Aorta (tissue), 5 donors: ENCODE measurements around the gene PLB1. TPM values are rescaled to one million over a fixed set of nuclear protein-coding genes. Genes with fewer than 3 reads are reported as not detected.
A peak's percentile ranks its signal among the peaks of the same experiment; 100 is the strongest.

Source experiments
- ATAC-seq: fragments of 200-7000 bp; cut with Tn5 transposase; one replicate; pipeline ENCODE4 v1.9.1; 2022; ENCODE audit warnings: moderate library complexity; ENCODE audit not compliant: low FRiP score
- DNase-seq, 2 donors: peaks; one replicate each; pipeline ENCODE4 v3.0.0-alpha.2; 2020
- H3K27ac ChIP-seq, 2 donors: one replicate each; pipeline ENCODE4 v1.5.1; 2013; ENCODE audit warnings: low read length in 2 of 2, mild to moderate bottlenecking in 2 of 2, moderate library complexity in 2 of 2, control low read depth in 1 of 2, inconsistent platforms in 1 of 2, low read depth in 1 of 2
- H3K27me3 ChIP-seq, 2 donors: one replicate each; pipeline ENCODE4 v1.6.1; 2013; ENCODE audit warnings: control low read depth in 1 of 2, low read length in 1 of 2, mild to moderate bottlenecking in 1 of 2, moderate library complexity in 1 of 2; ENCODE audit not compliant: insufficient read depth in 2 of 2, control insufficient read depth in 1 of 2
- H3K36me3 ChIP-seq, 2 donors: one replicate each; pipeline ENCODE4 v1.6.1; 2013; ENCODE audit warnings: control low read depth in 1 of 2, low read length in 1 of 2, mild to moderate bottlenecking in 1 of 2; ENCODE audit not compliant: insufficient read depth in 2 of 2, control insufficient read depth in 1 of 2
- H3K4me1 ChIP-seq, 2 donors: one replicate each; pipeline ENCODE4 v1.6.1; 2013; ENCODE audit warnings: low read length in 2 of 2, control low read depth in 1 of 2, mild to moderate bottlenecking in 1 of 2, moderate library complexity in 1 of 2; ENCODE audit not compliant: insufficient read depth in 2 of 2, control insufficient read depth in 1 of 2
- H3K4me3 ChIP-seq, 2 donors: one replicate each; pipeline ENCODE4 v1.5.1; 2013; ENCODE audit warnings: low read length in 2 of 2, control low read depth in 1 of 2, mild to moderate bottlenecking in 1 of 2
- H3K9me3 ChIP-seq: one replicate; pipeline ENCODE4 v1.6.1; 2013; ENCODE audit warnings: mild to moderate bottlenecking, low read length; ENCODE audit not compliant: control insufficient read depth
- WGBS, 2 donors: extraction: QIAGEN DNeasy Blood & Tissue Kit; methylation state at CpG; one replicate each; pipeline ENCODE4 v1.1.7; 2013; 5-methylcytosine and 5-hydroxymethylcytosine counted together
- intact Hi-C, 2 donors: fragments of 100-400 bp; cut with DNase I; formaldehyde crosslinking; loops; one replicate each; pipeline versions ENCODE4 v1.14.2 to v1.15.0; 2022
- polyA plus RNA-seq, 2 donors: library from polyadenylated mRNA; stranded (reverse); fragments of 200-250 nt; gene quantifications; one replicate each; pipeline ENCODE4 v1.2.3, GENCODE V29; 2013
- total RNA-seq, 2 donors: library from RNA; stranded (reverse); fragmentation: NEBNext Ultra II Directional; extraction: Animal tissue kit (Norgen Biotek cat#: 25700); gene quantifications; one replicate each; pipeline ENCODE4 v1.2.1, GENCODE V29; 2021
- donor health status: healthy with polysubstance abuse.
- donor health status: Bipolar disorder and iron deficiency.
- donor health status: DM: no; HTN: no; CAD: no.
- donor health status: DM: no; HTN: no; CAD: no.
- donor health status: DM: yes; HTN: yes; CAD: no.

PLB1 gene
- total and polyA plus RNA-seq, 4 donors, result 4.9 to 16.3 (median 7.1) TPM

- no peaks in the 10 kb centered on the region for H3K9me3 ChIP-seq
- H3K4me1 ChIP-seq, result no peaks in the 10 kb centered on the region
- WGBS, 2 donors, result 86 to 90% methylated on average over 6 of the region's 6 CpGs
- ATAC-seq, result no peak
- DNase-seq, result no peak
- no peak overlapping the region for H3K4me3 ChIP-seq
- intact Hi-C loops, result no loop called here
- no peaks in the 10 kb centered on the region for H3K27me3 ChIP-seq
- no peak overlapping the region for H3K27ac ChIP-seq
- H3K36me3 ChIP-seq, result no peaks in the 10 kb centered on the region
Observed at GRCh38 chr2:28557389-28558131, 61.7 kb downstream of the PLB1 start.

- Histone ChIP-seq H3K4me3 (no peak overlapping the region), H3K27me3 (no peaks in the 10 kb centered on the region), H3K27ac (no peak overlapping the region), H3K4me1 (no peaks in the 10 kb centered on the region), H3K9me3 (no peaks in the 10 kb centered on the region), H3K36me3 (no peaks in the 10 kb centered on the region)
- intact Hi-C loops, result no loop called here
- no peak for DNase-seq
- ATAC-seq, result no peak
- WGBS, 2 donors, result 88 to 96% methylated on average over 5 of the region's 5 CpGs
Observed at GRCh38 chr2:28558158-28558820, 62.4 kb downstream of the PLB1 start.

- WGBS, 2 donors, result 74 to 78% methylated on average over 4 of the region's 4 CpGs
- no peaks in the 10 kb centered on the region for H3K4me1 ChIP-seq
- ATAC-seq (no peak), DNase-seq (no peak)
- H3K27me3 ChIP-seq, result no peaks in the 10 kb centered on the region
- H3K27ac ChIP-seq, result no peak overlapping the region
- no peak overlapping the region for H3K4me3 ChIP-seq
- H3K9me3 ChIP-seq, result no peaks in the 10 kb centered on the region
- intact Hi-C loops, result no loop called here
- H3K36me3 ChIP-seq, result no peaks in the 10 kb centered on the region
Observed at GRCh38 chr2:28558918-28559317, 63.1 kb downstream of the PLB1 start.

DNA sequence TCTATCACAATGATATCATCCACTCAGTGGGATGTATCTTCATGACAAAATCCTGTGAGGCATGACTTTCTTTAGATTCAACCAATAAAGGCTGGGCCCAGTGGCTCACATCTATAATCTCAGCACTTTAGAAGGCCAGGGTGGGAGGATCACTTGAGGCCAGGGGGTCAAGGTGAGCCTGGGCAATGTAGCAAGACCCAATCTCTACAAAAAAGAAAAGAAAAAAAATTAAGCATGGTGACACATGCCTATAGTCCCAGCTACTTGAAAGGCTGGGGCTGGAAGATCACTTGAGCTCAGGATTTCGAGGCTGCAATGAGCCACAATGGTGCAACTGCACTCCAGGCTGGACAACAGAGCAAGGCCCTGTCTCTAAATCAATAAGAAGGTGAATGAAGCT lies 68.0 kb downstream of the PLB1 start:
- Histone ChIP-seq H3K4me3 (no peak overlapping the region), H3K27me3 (no peaks in the 10 kb centered on the region), H3K9me3 (no peaks in the 10 kb centered on the region), H3K27ac (no peak overlapping the region), H3K4me1 (no peaks in the 10 kb centered on the region), H3K36me3 (no peaks in the 10 kb centered on the region)
- ATAC-seq (no peak), DNase-seq (no peak)
- intact Hi-C loops, result no loop called here
- 94 to 95% methylated on average over 1 of the region's 1 CpG for WGBS, 2 donors

DNA sequence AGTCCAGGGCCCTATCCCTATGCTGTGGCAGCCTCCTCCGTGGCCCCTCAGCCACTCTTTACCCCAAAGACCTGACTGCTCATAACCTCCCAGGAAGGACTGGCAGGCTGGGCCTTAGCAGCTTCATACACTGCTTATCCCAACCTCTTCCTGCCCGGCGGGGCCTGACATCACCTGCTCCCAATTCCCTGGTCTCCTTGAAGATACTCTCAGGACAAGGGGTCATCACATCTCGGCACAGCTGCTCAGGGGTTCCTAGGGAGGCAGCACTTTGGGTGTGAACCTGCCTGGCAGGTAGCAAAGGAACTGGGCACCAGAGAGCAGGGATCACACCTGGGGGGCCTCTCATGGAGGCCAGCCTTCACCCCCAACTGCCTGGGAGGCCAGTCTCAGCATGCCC lies 68.5 kb downstream of the PLB1 start:
- intact Hi-C loops, result no loop called here
- H3K27ac ChIP-seq, result no peak overlapping the region
- no peaks in the 10 kb centered on the region for H3K27me3 ChIP-seq
- no peak for ATAC-seq
- no peak overlapping the region for H3K4me3 ChIP-seq
- no peaks in the 10 kb centered on the region for H3K4me1 ChIP-seq
- no peak for DNase-seq
- H3K9me3 ChIP-seq, result no peaks in the 10 kb centered on the region
- no peaks in the 10 kb centered on the region for H3K36me3 ChIP-seq
- WGBS, 2 donors, result 96 to 97% methylated on average over 4 of the region's 4 CpGs

DNA sequence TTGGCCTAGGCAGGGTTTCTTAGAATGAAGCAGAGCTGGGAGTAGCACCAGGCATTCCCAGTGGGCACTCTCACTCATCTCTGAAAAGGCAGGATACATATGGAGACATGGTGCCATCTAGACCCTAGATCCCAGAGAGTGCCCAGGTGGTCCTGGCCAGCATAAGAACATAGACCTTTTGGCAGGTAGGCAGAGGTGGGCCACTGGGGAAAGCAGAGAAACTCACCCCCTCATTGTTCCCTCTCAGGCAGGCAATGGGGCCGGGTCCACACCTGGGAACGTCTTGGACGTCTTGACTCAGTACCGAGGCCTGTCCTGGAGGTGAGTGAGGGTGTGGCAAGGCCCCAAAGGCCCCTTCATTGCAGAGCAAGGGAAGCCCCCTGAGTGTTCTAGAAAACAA lies 69.2 kb downstream of the PLB1 start:
- no peak for ATAC-seq
- WGBS, 2 donors, result 90 to 94% methylated on average over 4 of the region's 4 CpGs

DNA sequence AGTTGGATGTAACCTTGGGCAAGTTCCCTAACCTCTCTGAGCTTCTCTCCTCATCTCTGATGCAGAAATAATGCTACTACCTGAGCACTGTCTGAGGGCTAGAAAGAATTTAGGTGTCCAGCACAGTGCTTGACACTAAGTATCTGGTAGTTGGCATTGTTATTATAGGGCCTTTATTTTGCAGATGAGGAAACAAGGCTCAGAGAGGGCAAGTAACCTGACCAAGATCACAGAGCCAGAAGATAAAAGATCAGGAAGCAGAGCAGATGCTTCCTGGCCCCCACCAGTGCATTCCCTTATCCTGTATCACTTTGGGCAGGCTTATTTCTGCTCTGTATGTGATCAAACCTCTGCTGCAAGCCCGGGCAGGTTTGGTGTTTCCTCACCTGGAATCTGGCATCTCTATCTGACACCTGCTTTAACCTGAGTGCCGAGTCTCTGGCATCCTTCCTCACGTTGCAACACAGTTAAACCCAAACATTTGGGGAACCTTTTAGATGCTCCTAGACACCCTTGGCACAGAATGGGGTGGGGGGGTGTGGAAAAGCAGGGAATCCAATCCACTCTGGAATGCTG lies 69.9 kb downstream of the PLB1 start:
- H3K27ac ChIP-seq, result peak overlapping the region in 1 of 2 donors; percentile 18
- no peak overlapping the region for H3K4me3 ChIP-seq
- DNase-seq (no peak), ATAC-seq (no peak)
- H3K27me3 ChIP-seq, result no peaks in the 10 kb centered on the region
- intact Hi-C loops, result loop anchor here (2.0 to 5.0 kb wide), 2 partner anchors 189 to 191 kb away; no protein-coding TSS in a partner anchor
- H3K36me3 ChIP-seq, result no peaks in the 10 kb centered on the region
- H3K4me1 ChIP-seq, result no peaks in the 10 kb centered on the region
- H3K9me3 ChIP-seq, result no peaks in the 10 kb centered on the region
- WGBS, 2 donors, result 59 to 61% methylated on average over 3 of the region's 3 CpGs

More for the DNA sequence above, 69.2 kb downstream of the PLB1 start:
- Histone ChIP-seq H3K4me3 (no peak overlapping the region), H3K36me3 (no peaks in the 10 kb centered on the region), H3K9me3 (no peaks in the 10 kb centered on the region), H3K4me1 (no peaks in the 10 kb centered on the region), H3K27me3 (no peaks in the 10 kb centered on the region), H3K27ac (no peak overlapping the region)
- no peak for DNase-seq
- intact Hi-C loops, result loop anchor here in 1 of 2 donors (5.0 kb wide), 1 partner anchor 192 kb away; no protein-coding TSS in a partner anchor

DNA sequence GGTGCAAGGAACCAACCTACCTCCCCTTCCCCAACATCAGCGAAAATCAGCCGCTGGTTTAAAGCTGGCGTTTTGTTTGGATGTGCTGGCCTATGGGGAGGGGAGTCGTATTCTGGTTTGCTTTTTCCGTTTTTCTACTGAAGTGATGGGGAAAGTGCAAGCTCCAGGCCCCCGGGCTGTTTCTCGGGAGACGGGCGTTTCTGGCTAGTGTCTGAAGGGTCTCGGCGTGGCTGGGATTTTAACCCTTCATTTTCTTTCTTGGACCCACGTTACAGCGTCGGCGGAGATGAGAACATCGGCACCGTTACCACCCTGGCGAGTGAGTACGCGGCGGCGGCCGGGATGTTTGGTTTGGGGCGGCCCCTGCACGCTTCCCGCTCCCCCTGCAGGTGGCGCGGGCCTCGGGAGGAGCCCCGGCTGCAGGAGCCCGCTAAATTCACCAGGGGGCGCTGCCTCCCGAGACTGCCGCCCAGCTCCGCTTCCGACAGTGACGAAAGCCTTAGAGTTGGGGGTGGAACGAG lies 70.7 kb downstream of the PLB1 start:
- no peaks in the 10 kb centered on the region for H3K27me3 ChIP-seq
- H3K4me3 ChIP-seq, result peak overlapping the region; percentile 52 to 86
- H3K27ac ChIP-seq, result peak overlapping the region in 1 of 2 donors; percentile 52
- H3K9me3 ChIP-seq, result no peaks in the 10 kb centered on the region
- 0% methylated on average over 38 of the region's 38 CpGs for WGBS, 2 donors
- no peaks in the 10 kb centered on the region for H3K4me1 ChIP-seq
- no peaks in the 10 kb centered on the region for H3K36me3 ChIP-seq
- ATAC-seq (peak; percentile 97), DNase-seq (peak; percentile 89 to 96)
- intact Hi-C loops, result loop anchor here (2.0 to 5.0 kb wide), 2 partner anchors 188 to 191 kb away; no protein-coding TSS in a partner anchor
